PC-3 (cell line): ENCODE measurements around the gene ILKAP. TPM values are rescaled to one million over a fixed set of nuclear protein-coding genes. Genes with fewer than 3 reads are reported as not detected.

Experiments used
- ATAC-seq: fragments of 200-7000 bp; cut with Tn5 transposase; 2 replicates; pipeline ENCODE4 v1.9.1; 2020; ENCODE audit warnings: mild to moderate bottlenecking, moderate library complexity
- BruUV-seq: library from RNA; stranded (reverse); fragments of 400-500 nt; replicated peaks from 2 replicates; lab custom pipeline; 2021; lab: Mats Ljungman, UMichigan
- CTCF ChIA-PET: fragments of 300-600 bp; sonication (Branson Sonifier 250); formaldehyde crosslinking; loops from one replicate; lab custom pipeline; 2022; ENCODE audit warnings: antibody characterized with exemption; lab: Charles Lee
- POLR2A ChIA-PET: fragments of 300-600 bp; sonication (Branson Sonifier 250); formaldehyde crosslinking; loops from one replicate; lab custom pipeline; 2022; ENCODE audit warnings: antibody characterized with exemption; ENCODE audit not compliant: unreplicated experiment; lab: Charles Lee
- DNase-seq: peaks from one replicate; pipeline ENCODE4 v3.0.0-alpha.2; 2015
- H2AFZ ChIP-seq: fragments of 300-600 bp; sonication (generic); 2 replicates; pipeline ENCODE4 v1.6.0; 2016; ENCODE audit warnings: antibody characterized with exemption, low read length
- H3F3A ChIP-seq: fragments of 300-600 bp; sonication (generic); one replicate; pipeline ENCODE4 v1.6.0; 2017; ENCODE audit warnings: antibody characterized with exemption, low read length, control low read depth, mild to moderate bottlenecking; ENCODE audit not compliant: unreplicated experiment
- H3K27ac ChIP-seq: fragments of 300-600 bp; sonication (generic); 2 replicates; pipeline ENCODE4 v1.5.1; 2016; ENCODE audit warnings: mild to moderate bottlenecking, low read length
- H3K27me3 ChIP-seq: fragments of 300-600 bp; sonication (generic); 2 replicates; pipeline ENCODE4 v1.6.1; 2016; ENCODE audit warnings: low read length, mixed read lengths
- H3K36me3 ChIP-seq: fragments of 300-600 bp; sonication (generic); 2 replicates; pipeline ENCODE4 v1.6.1; 2016; ENCODE audit warnings: low read depth, mixed run types, low read length, mixed read lengths
- H3K4me1 ChIP-seq: fragments of 300-600 bp; sonication (generic); 2 replicates; pipeline ENCODE4 v1.5.1; 2016; ENCODE audit warnings: low read length; ENCODE audit not compliant: insufficient read depth
- H3K4me2 ChIP-seq: fragments of 300-600 bp; sonication (generic); 2 replicates; pipeline ENCODE4 v1.6.0; 2016; ENCODE audit warnings: low read length
- H3K4me3 ChIP-seq: fragments of 300-600 bp; sonication (generic); 2 replicates; pipeline ENCODE4 v1.5.1; 2016; ENCODE audit warnings: mild to moderate bottlenecking, low read length, mixed read lengths
- H3K79me2 ChIP-seq: fragments of 300-600 bp; sonication (generic); 2 replicates; pipeline ENCODE4 v1.6.1; 2017; ENCODE audit warnings: low read length, mixed read lengths
- H3K9ac ChIP-seq: fragments of 300-600 bp; sonication (generic); 2 replicates; pipeline ENCODE4 v1.6.0; 2016; ENCODE audit warnings: mild to moderate bottlenecking, low read length
- H3K9me2 ChIP-seq: fragments of 300-600 bp; sonication (generic); replicated peaks from 2 replicates; pipeline ENCODE4 v1.6.1; 2016; ENCODE audit warnings: mixed run types, low read length, mixed read lengths
- H3K9me3 ChIP-seq: fragments of 300-600 bp; sonication (generic); 2 replicates; pipeline ENCODE4 v1.6.1; 2016; ENCODE audit warnings: low read length, mixed read lengths
- H4K20me1 ChIP-seq: fragments of 300-600 bp; sonication (generic); 2 replicates; pipeline ENCODE4 v1.6.1; 2016; ENCODE audit warnings: low read length, mixed read lengths
- CTCF ChIP-seq: fragments of 300-600 bp; sonication (generic); conservative IDR thresholded peaks from 2 replicates; pipeline ENCODE4 v1.5.1; 2017; ENCODE audit warnings: antibody characterized with exemption, low read depth, mild to moderate bottlenecking, low read length
- EZH2 ChIP-seq: fragments of 300-600 bp; sonication (generic); IDR thresholded peaks from one replicate; pipeline ENCODE4 v1.6.1; 2017; ENCODE audit warnings: antibody characterized with exemption, mild to moderate bottlenecking, low read length; ENCODE audit not compliant: unreplicated experiment
- EZH2phosphoT487 ChIP-seq: fragments of 300-600 bp; sonication (generic); IDR thresholded peaks from 2 replicates; pipeline ENCODE4 v1.6.1; 2018; ENCODE audit warnings: mild to moderate bottlenecking, antibody characterized with exemption, low read length, borderline replicate concordance
- intact Hi-C: fragments of 100-400 bp; cut with micrococcal nuclease; formaldehyde crosslinking; loops from 2 replicates; pipeline ENCODE4 v1.9.0; 2023
- total RNA-seq: library from RNA; depleted of rRNA; stranded (reverse); fragments of >200 nt; gene quantifications from 2 replicates; pipeline ENCODE4 v1.2.3, GENCODE V29; 2014

Gene ILKAP
- total RNA-seq, 1 experiment from 2014 or later, result 30.7 TPM

- POLR2A ChIA-PET, result no interaction called here
- TF ChIP-seq EZH2phosphoT487 (no peak), CTCF (no peak), EZH2 (no peak)
- H3K27me3 ChIP-seq, result no peaks in the 10 kb centered on the region
- no peaks in the 10 kb centered on the region for H3K4me1 ChIP-seq
- H3F3A ChIP-seq, result no peaks in the 10 kb centered on the region
- no peaks in the 10 kb centered on the region for H3K79me2 ChIP-seq
- H2AFZ ChIP-seq, result no peak overlapping the region
- H3K9ac ChIP-seq, result no peak overlapping the region
- H4K20me1 ChIP-seq, result no peaks in the 10 kb centered on the region
- ATAC-seq (no peak), DNase-seq (no peak)
- no peaks in the 10 kb centered on the region for H3K36me3 ChIP-seq
- H3K4me3 ChIP-seq, result no peak overlapping the region
- no peak overlapping the region for H3K4me2 ChIP-seq
- CTCF ChIA-PET, result no interaction called here
- BruUV-seq, result no TSS peak
- H3K27ac ChIP-seq, result no peak overlapping the region
- intact Hi-C loops, result no loop called here
- no peaks in the 10 kb centered on the region for H3K9me2 ChIP-seq
- no peaks in the 10 kb centered on the region for H3K9me3 ChIP-seq
Observed at GRCh38 chr2:238227587-238228032, 24.1 kb upstream of the ILKAP start.

GRCh38 chr2:238226698-238227586, 23.4 kb upstream of the ILKAP start:
- TF ChIP-seq CTCF, result no peak
- TF ChIP-seq EZH2phosphoT487, result no peak
- no peak for TF ChIP-seq EZH2
- Histone ChIP-seq H3K36me3 (no peaks in the 10 kb centered on the region), H2AFZ (no peak overlapping the region), H3K79me2 (no peaks in the 10 kb centered on the region), H4K20me1 (no peaks in the 10 kb centered on the region), H3K4me2 (no peak overlapping the region), H3K9me2 (no peaks in the 10 kb centered on the region), H3K27me3 (no peaks in the 10 kb centered on the region), H3K9me3 (no peaks in the 10 kb centered on the region), H3K4me3 (no peak overlapping the region), H3K27ac (no peak overlapping the region), H3K4me1 (no peaks in the 10 kb centered on the region), H3F3A (no peaks in the 10 kb centered on the region), H3K9ac (no peak overlapping the region)
- no peak for DNase-seq
- no peak for ATAC-seq
- CTCF ChIA-PET, result no interaction called here
- BruUV-seq, result no TSS peak
- POLR2A ChIA-PET, result no interaction called here
- intact Hi-C loops, result no loop called here
